Sciatic nerve (tissue), 2 donors: ENCODE measurements around the gene TMCO1. TPM values are rescaled to one million over a fixed set of nuclear protein-coding genes. Genes with fewer than 3 reads are reported as not detected.
"Not testable (repeated sequence)": the region's sequence is repeated elsewhere in the genome, so short reads cannot be mapped to it uniquely, and the experiment has no call there.

Source experiments
- ATAC-seq: fragments of 200-7000 bp; cut with Tn5 transposase; one replicate; pipeline ENCODE4 v1.9.1; 2020; ENCODE audit warnings: mild to moderate bottlenecking, moderate library complexity
- DNase-seq: peaks from one replicate; pipeline ENCODE4 v3.0.0-alpha.2; 2020; ENCODE audit warnings: low spot score
- intact Hi-C: fragments of 100-400 bp; cut with DNase I; formaldehyde crosslinking; loops from one replicate; pipeline ENCODE4 v1.14.2; 2022
- total RNA-seq: library from RNA; stranded (reverse); fragmentation: NEBNext Ultra II Directional; extraction: Animal tissue kit (Norgen Biotek cat#: 25700); gene quantifications from one replicate; pipeline ENCODE4 v1.2.1, GENCODE V29; 2021
- donor health status: DM: no; HTN: no; CAD: no.
- donor health status: DM: no; HTN: no; CAD: no.

Gene TMCO1, protein sequence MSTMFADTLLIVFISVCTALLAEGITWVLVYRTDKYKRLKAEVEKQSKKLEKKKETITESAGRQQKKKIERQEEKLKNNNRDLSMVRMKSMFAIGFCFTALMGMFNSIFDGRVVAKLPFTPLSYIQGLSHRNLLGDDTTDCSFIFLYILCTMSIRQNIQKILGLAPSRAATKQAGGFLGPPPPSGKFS
- total RNA-seq = 55.1 TPM

DNA sequence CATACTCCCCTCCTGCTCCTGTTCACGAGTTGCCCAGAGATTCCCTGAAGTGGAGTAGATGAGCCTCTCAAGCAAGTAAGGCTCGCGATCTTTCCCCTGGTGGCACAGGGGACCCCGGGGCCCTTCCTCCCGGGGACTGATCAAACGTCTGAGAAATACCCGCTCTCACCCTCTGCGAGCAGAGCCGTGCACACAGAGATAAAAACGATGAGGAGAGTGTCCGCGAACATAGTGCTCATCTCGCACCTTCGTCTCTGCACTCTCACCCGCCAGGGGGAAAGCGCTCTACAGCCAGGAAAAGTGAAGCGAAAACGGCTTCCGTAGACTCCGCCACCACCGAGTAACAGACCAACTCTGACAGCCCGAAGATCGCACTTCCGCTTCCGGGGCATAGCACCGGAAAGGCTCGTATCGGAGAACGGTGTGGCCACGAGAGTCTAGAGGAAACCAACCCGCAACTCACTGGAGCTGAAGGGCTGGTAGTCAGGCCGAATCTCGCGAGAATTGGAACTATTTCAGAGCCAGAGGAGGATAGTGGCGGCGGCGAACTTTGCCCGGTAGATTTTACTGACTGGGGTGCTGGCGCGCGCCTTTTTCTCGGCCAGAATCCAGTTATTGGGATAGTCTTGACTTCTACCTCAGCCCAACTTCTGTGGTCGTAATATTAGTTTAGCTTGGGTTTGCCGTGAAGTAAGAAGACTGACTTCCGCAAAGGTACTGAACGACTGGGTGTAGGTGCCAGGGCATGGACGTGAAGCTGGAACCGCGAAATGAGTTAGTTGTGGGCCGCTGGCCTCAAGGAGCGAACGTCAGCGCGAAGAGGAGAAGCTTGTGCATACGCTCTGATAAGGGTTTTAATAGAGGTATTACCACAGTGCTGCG, at the start of gene TMCO1:
TSS of gene TMCO1 (minus strand) at position 356 of the 882 bp plus-strand sequence. CDS start at position 239, 117 bp downstream.
- intact Hi-C loops = no loop called here
- ATAC-seq (peak; percentile 100), DNase-seq (peak; percentile 95)

DNA sequence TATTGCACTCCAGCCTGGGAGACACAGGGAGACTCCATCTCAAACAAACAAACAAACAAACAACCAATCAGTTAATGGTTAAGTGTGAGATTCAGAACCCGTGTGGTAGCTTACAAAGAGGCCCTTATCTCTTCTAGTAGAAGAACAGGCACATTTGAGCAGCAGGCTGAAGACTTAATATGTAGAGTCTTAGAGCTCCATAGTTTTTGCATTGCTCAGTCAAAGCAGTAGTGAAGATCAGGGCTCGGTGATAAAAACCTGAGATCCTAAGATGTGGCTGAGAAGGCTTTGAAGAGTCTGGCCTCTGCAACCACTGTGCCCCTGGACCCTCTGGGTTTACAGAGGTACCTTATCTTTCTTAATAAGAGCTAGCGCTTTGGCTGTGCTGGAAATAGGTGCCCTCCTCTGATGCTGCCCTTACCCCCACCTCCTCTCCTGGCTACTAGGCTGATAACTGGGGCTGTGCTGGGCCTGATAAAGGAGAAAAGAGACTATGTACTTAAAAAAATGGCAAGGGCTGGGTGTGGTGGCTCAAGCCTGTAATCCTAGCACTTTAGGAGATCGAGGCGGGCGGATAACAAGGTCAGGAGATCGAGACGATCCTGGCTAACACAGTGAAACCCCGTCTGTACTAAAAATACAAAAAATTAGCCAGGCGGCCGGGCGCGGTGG, 48.3 kb upstream of the TMCO1 start:
- ATAC-seq = no peak
- intact Hi-C loops = no loop called here

DNA sequence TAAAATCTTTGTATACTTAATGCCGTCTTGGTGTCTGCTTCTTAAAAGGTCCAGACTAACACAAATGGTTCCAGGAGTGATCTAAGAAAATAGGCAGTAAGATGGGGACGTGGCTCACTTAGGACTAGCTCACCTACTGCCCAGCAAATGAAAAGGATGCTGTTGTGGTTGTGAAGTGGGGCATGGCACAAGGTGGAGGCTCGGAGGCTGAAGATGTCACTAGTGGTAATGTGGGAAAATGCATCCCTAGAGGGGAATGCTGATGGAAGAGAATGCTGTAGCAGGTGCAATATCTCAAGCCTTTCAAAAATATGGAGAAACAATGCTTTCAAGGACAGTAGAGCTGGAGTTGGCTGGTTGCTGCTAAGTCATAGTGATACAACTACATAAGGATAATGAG, 47.5 kb upstream of the TMCO1 start:
- ATAC-seq (no peak), DNase-seq (no peak)
- intact Hi-C loops = no loop called here

More for the DNA sequence above, 48.3 kb upstream of the TMCO1 start:
- no peak for DNase-seq

DNA sequence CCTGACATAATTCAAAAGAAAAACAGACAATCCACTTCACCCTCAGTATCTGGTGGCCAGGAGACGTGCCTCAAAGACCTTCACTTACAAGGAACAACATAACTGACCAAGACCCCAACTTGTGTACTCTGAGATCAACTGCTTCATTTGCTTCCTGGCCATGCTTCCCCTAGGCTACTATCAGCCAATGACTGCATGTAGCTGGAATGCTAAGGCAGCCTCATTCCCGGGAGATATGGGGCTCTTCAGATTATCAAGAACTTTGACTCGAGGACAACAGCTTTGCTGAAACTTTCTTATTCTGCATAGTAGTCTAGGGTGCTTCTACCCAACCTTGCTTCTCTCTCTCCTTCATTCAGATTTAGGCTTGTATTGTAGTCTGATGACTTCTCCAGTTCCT, 47.1 kb upstream of the TMCO1 start:
- DNase-seq (no peak), ATAC-seq (no peak)
- intact Hi-C loops = no loop called here

DNA sequence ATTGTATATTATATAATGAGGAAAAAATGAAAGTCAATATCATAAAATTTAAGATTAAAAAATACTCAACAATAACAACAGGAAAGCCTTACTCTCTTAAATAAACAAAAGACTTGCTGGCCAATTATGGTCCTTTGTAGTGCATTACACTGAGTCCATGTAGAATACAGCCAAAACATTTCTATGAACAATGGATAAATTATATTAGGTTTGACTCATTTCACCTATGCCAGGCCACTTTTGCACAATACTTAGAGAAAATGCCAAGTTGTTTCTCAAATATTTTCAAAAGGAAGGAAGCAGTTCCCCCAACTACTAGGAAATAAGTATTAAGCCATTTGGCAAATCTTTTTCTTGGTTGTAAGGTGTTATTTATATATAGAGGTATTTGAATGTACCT, 38.9 kb upstream of the TMCO1 start:
- intact Hi-C loops = no loop called here
- ATAC-seq (no peak), DNase-seq (no peak)

DNA sequence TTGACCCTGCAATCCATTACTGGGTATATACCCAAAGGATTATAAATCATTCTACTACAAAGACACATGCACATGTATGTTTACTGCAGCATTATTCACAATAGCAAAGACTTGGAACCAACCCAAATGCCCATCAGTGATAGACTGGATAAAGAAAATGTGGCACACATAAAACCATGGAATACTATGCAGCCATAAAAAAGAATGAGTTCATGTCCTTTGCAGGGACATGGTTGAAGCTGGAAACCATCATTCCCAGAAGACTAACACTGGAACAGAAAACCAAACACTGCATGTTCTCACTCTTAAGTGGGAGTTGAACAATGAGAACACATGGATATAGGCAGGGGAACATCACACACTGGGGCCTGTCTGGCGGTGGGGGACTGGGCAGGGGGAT, 35.8 kb upstream of the TMCO1 start:
- ATAC-seq, DNase-seq, intact Hi-C loops: not testable (repeated sequence)

DNA sequence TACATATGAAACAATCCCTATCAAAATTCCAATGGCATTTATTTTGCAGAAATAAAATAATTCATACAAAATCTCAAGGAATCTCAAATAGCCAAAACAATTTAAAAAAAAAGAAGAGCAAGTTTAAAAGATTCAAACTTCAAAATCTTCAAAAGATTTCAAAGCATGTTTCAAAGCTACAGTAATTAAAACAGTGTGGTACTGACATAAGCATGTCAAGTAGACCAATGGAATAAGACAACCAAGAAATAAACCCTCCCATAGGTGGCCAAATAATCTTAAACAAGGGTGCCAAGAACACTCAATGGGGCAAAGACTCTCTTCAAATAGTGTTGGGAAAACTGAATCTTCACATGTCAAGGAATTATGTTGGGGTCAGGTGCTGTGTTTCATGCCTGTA, 30.7 kb upstream of the TMCO1 start:
- intact Hi-C loops = no loop called here
- ATAC-seq = no peak
- no peak for DNase-seq

DNA sequence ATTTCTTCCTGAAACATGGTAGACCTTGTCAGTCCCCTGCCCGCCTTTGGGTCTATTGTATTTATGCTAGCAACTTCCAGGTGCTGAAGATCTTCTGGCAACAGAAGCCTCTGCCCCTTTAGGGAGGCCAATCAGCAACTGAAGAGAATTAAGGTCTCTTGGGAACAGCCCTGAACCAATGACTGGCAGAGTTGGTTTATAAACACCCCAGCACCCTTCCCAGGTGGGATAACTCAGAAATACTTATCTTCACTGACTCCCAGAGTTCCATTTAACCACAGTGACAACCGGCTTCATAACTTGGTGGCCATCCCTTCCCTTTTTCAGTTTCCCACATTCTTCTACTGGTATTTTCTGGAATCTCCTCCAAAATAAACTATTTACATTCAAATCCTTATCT, 27.2 kb upstream of the TMCO1 start:
- ATAC-seq (no peak), DNase-seq (no peak)
- intact Hi-C loops = no loop called here

DNA sequence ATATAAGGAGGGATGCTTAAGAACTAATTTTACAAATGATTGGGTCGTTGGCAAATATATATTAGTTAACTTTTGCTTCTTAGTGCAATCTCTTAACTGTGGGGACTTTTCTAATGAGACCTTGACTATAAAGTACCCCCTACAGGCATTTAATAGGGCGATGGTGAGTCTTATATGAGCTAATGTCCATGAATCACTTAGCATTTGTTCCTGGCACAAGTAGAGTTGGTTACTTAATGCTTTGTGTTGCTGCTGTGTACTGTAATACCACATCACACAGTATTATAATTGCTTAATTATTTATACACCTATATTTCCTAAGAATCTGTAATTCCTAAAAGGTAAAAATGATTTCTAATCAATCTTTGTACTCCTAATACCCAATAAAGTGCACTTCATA, 25.3 kb upstream of the TMCO1 start:
- DNase-seq = no peak
- intact Hi-C loops = no loop called here
- no peak for ATAC-seq

DNA sequence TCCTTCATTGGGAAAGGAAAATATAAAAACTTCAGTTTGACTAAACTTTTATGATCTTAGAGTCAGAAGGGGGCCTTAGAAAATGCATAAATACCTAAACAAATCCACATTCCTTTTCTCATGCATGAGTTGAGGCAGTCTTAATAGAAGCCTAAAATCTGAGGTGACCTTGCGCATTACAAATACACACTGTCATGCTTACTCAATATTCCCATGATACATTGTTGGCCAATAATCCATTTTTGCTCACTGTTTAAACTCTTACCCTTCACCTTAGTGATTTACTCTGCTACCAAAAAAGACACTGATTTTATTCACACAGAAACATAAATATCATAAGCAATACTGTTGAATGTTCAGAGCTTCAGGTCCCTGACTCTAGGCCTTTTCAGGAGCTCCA, 19.1 kb upstream of the TMCO1 start:
- DNase-seq = no peak
- no peak for ATAC-seq
- intact Hi-C loops = no loop called here

DNA sequence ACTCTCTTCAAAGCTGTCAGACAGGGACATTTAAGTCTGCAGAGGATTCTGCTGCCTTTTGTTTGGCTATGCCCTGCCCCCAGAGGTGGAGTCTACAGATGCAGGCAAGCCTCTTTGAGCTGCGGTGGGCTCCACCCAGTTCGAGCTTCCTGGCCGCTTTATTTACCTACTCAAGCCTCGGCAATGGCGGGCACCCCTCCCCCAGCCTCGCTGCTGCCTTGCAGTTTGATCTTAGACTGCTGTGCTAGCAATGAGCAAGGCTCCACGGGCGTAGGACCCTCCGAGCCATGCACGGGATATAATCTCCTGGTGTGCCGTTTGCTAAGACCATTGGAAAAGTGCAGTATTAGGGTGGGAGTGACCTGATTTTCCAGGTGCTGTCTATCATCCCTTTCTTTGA, 14.9 kb upstream of the TMCO1 start:
- ATAC-seq, DNase-seq, intact Hi-C loops: not testable (repeated sequence)

DNA sequence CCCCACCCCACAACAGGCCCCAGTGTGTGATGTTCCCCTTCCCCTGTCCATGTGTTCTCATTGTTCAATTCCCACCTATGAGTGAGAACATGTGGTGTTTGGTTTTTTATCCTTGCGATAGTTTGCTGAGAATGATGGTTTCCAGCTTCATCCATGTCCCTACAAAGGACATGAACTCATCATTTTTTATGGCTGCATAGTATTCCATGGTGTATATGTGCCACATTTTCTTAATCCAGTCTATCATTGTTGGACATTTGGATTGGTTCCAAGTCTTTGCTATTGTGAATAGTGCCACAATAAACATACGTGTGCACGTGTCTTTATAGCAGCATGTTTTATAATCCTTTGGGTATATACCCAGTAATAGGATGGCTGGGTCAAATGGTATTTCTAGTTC, 9.5 kb upstream of the TMCO1 start:
- intact Hi-C loops, ATAC-seq, DNase-seq: not testable (repeated sequence)

DNA sequence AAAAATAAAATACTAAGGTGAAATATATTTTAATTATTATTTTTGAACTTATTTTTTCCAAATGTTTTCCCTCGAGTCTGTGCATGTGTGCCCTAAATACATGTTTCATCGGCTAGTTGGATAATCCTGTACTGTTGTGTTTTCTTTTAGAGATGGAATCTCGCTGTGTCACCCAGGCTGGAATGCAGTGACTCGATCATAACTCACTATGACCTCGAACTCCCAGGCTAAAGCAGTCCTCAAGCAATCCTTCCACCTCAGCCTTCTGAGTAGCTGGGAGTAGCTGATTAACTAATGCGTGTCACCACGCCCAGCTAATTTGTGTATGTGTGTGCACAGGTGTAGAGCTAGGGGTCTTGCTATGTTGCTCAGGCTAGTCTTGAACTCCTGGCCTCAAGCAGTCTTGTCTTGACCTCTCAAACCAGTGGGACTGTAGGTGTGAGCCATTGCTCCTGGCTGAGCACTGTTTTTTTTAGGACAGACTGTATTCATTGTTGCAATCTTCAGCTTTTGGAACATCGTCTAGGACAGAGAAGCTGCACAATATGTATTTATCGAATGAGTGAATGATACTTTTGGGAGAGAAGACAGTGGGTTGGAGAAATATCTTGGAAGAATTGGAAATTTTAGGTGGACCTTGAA, 4.8 kb upstream of the TMCO1 start:
- ATAC-seq = no peak

DNA sequence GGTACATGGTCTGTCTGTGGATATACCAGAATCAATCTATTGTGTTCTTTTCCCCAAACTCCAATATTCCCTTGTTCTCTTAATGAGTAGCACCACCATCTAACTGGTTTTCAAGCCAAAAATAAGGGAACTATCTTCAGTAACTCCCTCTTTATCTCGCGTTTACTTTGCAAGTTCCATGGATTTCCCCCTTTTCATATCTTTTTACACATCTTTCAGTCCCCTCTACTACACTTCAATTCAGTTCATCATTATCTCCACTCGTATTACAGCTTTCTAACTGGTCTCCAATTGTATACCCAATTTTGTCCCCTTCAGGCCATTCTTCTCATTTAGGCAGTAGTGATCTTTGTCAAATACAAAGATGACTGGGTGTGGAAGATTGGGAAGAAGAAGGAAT, 4.1 kb upstream of the TMCO1 start:
- intact Hi-C loops = no loop called here
- DNase-seq (no peak), ATAC-seq (no peak)

More for the DNA sequence above, 4.8 kb upstream of the TMCO1 start:
- intact Hi-C loops = no loop called here
- DNase-seq = no peak

DNA sequence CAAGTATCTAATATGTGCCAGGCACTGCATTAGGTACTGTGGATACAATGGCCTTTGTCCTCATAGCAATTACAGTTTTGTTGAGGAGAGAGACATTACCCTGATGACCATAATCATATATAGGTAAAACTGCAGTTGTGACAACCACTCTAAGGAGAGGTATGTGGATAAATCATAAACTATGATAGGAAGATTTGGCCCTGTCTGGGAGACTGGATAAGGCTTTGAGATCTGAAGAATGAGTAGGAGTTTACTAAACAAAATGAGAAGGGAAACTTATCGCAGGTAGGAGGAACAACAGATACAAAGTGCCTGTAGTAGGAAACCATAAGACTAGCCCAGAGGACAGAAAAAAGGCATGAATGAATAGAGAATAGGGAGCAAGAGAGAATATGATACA, 4.4 kb downstream of the TMCO1 start:
- ATAC-seq (no peak), DNase-seq (no peak)
- intact Hi-C loops = no loop called here

DNA sequence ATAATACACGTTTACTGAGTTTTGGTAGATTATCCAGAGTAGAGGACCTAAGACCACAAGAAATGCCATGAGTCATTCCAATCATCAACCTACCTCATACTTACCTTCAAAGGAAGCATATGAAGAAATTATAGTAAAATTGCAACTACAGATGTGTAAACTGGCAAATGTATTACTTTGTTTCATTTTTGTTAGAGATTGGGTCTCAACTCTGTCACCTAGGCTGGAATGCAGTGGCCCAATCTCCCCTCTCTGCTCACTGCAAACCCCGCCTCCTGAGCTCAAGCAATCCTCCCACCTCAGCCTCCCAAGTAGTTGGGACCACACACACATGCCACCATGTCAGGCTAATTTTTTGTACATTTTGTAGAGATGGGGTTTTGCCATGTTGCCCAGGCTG, 5.2 kb downstream of the TMCO1 start:
- intact Hi-C loops = no loop called here

DNA sequence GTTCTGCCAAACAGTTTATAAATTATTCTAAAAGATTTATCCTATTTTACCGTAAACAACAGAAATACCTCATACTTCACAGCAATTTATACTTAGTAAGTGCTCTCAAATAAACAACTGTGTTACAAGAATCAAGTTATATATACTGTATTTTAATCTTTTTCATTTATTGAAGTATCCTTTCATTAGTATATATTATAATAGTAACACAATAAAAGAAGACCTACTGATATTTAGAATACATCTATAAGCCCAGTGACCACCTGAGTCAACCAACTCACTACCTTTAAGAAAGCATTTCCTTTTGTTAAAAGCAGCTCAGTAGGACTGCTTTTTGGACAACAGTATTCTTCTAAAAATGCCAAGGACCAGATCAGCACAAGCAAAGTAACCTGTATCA, 5.9 kb downstream of the TMCO1 start:
- ATAC-seq (no peak), DNase-seq (no peak)
- intact Hi-C loops = no loop called here

More for the DNA sequence above, 5.2 kb downstream of the TMCO1 start:
- DNase-seq = no peak
- no peak for ATAC-seq

DNA sequence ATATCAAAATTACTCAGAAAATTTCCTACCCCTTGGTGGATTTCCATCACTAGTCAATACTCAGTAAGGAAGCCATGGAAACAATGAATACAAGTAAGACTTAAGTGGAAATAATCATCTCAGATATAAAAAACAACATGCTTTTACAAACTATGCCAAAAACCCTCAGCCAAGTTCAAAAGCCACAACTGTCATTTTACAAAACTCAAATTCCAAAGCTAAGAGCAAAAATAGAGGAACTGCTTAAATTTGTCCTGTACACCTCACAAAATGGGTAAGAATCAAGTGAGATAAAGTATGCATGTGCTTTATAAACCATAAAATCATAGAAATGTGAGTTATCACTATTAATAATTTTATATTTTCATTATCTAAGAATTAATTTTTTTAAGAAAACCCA, 9.6 kb downstream of the TMCO1 start:
- DNase-seq (no peak), ATAC-seq (no peak)
- intact Hi-C loops = no loop called here

DNA sequence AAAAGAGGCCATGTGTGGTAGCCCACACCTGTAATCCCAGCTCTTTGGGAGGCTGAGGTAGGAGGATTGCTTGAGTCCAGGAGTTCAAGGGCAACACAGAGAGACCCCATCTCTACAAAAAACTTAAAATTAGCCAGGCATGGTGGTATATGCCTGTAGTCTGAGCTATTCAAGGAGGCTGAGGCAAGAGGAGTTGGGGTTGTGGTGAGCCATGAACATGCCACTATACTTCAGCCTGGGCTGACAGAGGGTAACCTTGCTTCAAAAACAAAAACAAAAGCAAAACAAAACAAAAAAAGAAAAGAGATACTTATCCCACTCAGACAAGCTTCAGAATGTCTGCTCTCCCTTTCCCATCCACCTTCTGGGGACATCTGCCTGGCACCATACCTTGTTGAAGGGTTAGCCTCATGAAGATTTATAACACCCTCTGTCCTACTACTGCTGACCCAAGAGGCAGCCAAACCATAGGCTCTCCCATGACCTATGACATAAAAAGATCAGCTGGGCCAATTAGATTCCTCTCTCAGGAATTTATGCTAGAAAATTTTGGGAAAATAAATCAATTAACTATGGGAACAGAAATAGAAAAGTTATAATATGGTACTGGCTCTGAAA, 13.2 kb downstream of the TMCO1 start:
- intact Hi-C loops = no loop called here
- ATAC-seq = no peak
- no peak for DNase-seq
